DOHH2 (cell line): ENCODE measurements around the gene BEND5.

Experiments used
- CTCF ChIP-seq: fragments of 200-600 bp; sonication (generic); IDR thresholded peaks from one replicate; pipeline ENCODE4 v1.5.1; 2014; ENCODE audit warnings: antibody characterized with exemption, mild to moderate bottlenecking, low read depth, low read length; ENCODE audit not compliant: poor library complexity, severe bottlenecking
- EZH2phosphoT487 ChIP-seq: fragments of 200-600 bp; sonication (generic); IDR thresholded peaks from 2 replicates; pipeline ENCODE4 v1.6.1; 2017; ENCODE audit warnings: borderline replicate concordance, mild to moderate bottlenecking, antibody characterized with exemption, low read length, moderate library complexity, mixed read lengths

GRCh38 chr1:48728584-48728983, 48.1 kb downstream of the BEND5 start:
- TF ChIP-seq CTCF = no peak
- TF ChIP-seq EZH2phosphoT487 = no peak
